Measurements from ENCODE around the gene GOLIM4. TPM values are rescaled to one million over a fixed set of nuclear protein-coding genes. Genes with fewer than 3 reads are reported as not detected.

Gene GOLIM4
- total RNA-seq, 2 experiments from 2014 or later: 0.28 to 0.36 TPM

DNA sequence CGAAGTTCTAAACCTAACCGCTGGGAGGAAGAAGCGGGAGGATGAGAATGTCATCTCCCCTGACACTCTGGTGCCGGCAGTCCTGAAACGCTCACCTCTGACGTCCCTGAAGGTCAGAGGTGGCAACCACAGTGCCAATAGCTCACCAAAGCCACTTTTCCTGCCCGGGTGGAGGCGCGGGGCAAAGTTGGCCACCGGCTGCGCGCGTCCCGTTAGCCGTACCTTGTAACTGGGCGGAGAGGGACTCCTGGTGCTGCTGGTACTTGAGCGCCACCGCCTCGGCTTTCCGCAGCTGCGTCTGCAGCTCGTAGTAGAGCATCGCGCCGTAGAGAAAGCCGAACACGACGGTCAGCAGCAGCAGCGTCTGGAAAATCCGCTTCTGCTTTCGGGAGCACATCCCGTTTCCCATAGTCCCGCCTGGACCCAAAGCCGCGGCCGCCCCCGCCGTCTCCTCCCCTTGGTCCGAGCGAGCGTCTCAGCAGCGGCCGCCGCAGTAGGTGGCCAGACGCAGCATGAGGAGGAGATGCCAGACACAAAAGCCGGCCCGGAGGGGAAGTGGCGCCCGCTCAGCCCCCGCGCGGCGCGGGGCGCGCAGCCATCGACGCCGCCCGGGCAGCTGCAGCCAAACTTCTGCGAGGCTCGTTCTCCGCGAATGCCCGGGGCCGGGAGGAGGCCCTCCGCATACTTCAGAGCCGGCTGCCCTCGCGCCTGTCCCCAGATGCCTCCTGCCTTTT, 680 bp downstream of the GOLIM4 start:
- Histone ChIP-seq H3K9me3 (ENCODE audit: control insufficient read depth in 1 of 2, insufficient read depth in 1 of 2, low read length in 2 of 2) (peaks cover 0 to 7% of the 10 kb centered on the region in 2 experiments), H3K27ac (ENCODE audit: low read depth in 1 of 2, low read length in 2 of 2) (no peak overlapping the region), H3K36me3 (ENCODE audit: insufficient read depth, low read length) (no peaks in the 10 kb centered on the region), H3K4me3 (ENCODE audit: low read length) (peak overlapping the region; percentile 58), H3K4me1 (ENCODE audit: insufficient read depth, low read length) (peaks cover 17% of the 10 kb centered on the region), H3K27me3 (ENCODE audit: control insufficient read depth in 1 of 2, insufficient read depth in 2 of 2, low read length in 2 of 2) (peaks cover 14 to 46% of the 10 kb centered on the region in 2 experiments)
- Mint-ChIP-seq H3K27ac (no peak overlapping the region), H3K9me3 (no peaks in the 10 kb centered on the region), H3K4me1 (ENCODE audit: low read depth) (peaks cover 17% of the 10 kb centered on the region), H3K36me3 (ENCODE audit: low read depth) (no peaks in the 10 kb centered on the region), H3K27me3 (peaks cover 63% of the 10 kb centered on the region), H3K4me3 (peak overlapping the region; percentile 79)
- CTCF ChIA-PET: no interaction called here
- TF ChIP-seq, protein P1, sequence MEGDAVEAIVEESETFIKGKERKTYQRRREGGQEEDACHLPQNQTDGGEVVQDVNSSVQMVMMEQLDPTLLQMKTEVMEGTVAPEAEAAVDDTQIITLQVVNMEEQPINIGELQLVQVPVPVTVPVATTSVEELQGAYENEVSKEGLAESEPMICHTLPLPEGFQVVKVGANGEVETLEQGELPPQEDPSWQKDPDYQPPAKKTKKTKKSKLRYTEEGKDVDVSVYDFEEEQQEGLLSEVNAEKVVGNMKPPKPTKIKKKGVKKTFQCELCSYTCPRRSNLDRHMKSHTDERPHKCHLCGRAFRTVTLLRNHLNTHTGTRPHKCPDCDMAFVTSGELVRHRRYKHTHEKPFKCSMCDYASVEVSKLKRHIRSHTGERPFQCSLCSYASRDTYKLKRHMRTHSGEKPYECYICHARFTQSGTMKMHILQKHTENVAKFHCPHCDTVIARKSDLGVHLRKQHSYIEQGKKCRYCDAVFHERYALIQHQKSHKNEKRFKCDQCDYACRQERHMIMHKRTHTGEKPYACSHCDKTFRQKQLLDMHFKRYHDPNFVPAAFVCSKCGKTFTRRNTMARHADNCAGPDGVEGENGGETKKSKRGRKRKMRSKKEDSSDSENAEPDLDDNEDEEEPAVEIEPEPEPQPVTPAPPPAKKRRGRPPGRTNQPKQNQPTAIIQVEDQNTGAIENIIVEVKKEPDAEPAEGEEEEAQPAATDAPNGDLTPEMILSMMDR (IDR thresholded peaks at IDR 0.05): no peak
- ATAC-seq (ENCODE audit: poor library complexity) (peak; percentile 34), DNase-seq (peak in 7 of 14 experiments; percentile 0 to 47 (median 22))
- POLR2A ChIA-PET: no interaction called here
- intact Hi-C loops (cut with DNase I, micrococcal nuclease): no loop called here

DNA sequence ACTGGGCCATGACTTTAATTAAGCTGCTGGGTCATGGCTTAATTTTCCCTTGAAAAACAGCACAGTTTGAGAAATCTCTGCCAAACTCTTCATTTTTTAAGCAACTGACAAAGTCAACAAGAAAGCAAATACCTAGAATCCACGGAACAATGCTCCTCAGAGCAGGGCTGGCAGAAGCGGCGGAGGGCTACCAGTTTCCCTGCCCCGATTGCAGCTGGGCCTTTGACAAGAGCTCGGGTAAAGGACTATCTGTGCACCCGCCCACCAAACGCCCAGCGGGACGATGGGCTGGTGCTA, 1.2 kb downstream of the GOLIM4 start:
- Histone ChIP-seq H3K27me3 (ENCODE audit: control insufficient read depth in 1 of 2, insufficient read depth in 2 of 2, low read length in 2 of 2) (peaks cover 14 to 46% of the 10 kb centered on the region in 2 experiments), H3K4me1 (ENCODE audit: insufficient read depth, low read length) (peaks cover 17% of the 10 kb centered on the region), H3K27ac (ENCODE audit: low read depth in 1 of 2, low read length in 2 of 2) (no peak overlapping the region), H3K4me3 (ENCODE audit: low read length) (peak overlapping the region; percentile 58), H3K36me3 (ENCODE audit: insufficient read depth, low read length) (no peaks in the 10 kb centered on the region), H3K9me3 (ENCODE audit: control insufficient read depth in 1 of 2, insufficient read depth in 1 of 2, low read length in 2 of 2) (peaks cover 0 to 7% of the 10 kb centered on the region in 2 experiments)
- intact Hi-C loops (cut with DNase I, micrococcal nuclease): no loop called here
- Mint-ChIP-seq H3K36me3 (ENCODE audit: low read depth) (no peaks in the 10 kb centered on the region), H3K27me3 (peaks cover 68% of the 10 kb centered on the region), H3K27ac (no peak overlapping the region), H3K4me1 (ENCODE audit: low read depth) (peaks cover 17% of the 10 kb centered on the region), H3K4me3 (peak overlapping the region; percentile 79), H3K9me3 (no peaks in the 10 kb centered on the region)
- DNase-seq (peak in 1 of 14 experiments; percentile 0), ATAC-seq (ENCODE audit: poor library complexity) (no peak)
- TF ChIP-seq, protein P1 (IDR thresholded peaks at IDR 0.05): no peak
- CTCF ChIA-PET: no interaction called here
- POLR2A ChIA-PET: no interaction called here

DNA sequence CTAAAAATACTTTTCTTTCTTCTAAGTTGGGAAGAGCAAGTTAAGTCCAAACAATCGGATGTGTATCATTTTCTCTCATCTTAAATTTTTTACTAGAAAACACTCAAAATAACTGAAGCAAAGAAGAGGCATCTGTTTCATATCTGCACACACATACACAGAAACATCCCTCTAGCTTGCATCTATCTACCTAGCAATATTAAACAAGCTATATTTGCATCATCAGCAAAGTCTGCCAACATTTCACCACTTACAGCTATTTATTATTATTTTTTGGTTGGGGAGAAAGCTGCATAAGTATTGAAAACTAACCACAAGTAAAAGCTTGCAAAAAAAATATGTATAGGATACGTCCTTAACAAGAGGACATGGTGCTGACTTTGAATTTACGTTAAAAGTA, 1.9 kb downstream of the GOLIM4 start:
- peaks cover 0 to 7% of the 10 kb centered on the region in 2 experiments for H3K9me3 ChIP-seq (ENCODE audit: control insufficient read depth in 1 of 2, insufficient read depth in 1 of 2, low read length in 2 of 2)
- H3K4me3 Mint-ChIP-seq: no peak overlapping the region
- H3K4me1 Mint-ChIP-seq (ENCODE audit: low read depth): peaks cover 17% of the 10 kb centered on the region
- ATAC-seq (ENCODE audit: poor library complexity) (no peak), DNase-seq (no peak)
- no peaks in the 10 kb centered on the region for H3K36me3 Mint-ChIP-seq (ENCODE audit: low read depth)
- H3K4me3 ChIP-seq (ENCODE audit: low read length): no peak overlapping the region
- no peak overlapping the region for H3K27ac Mint-ChIP-seq
- H3K36me3 ChIP-seq (ENCODE audit: insufficient read depth, low read length): no peaks in the 10 kb centered on the region
- H3K27me3 ChIP-seq (ENCODE audit: control insufficient read depth in 1 of 2, insufficient read depth in 2 of 2, low read length in 2 of 2): peaks cover 14 to 46% of the 10 kb centered on the region in 2 experiments
- ChIA-PET POLR2A (no interaction called here), CTCF (no interaction called here)
- peaks cover 66% of the 10 kb centered on the region for H3K27me3 Mint-ChIP-seq
- TF ChIP-seq, protein P1 (IDR thresholded peaks at IDR 0.05): no peak
- H3K27ac ChIP-seq (ENCODE audit: low read depth in 1 of 2, low read length in 2 of 2): no peak overlapping the region
- intact Hi-C loops (cut with DNase I, micrococcal nuclease): no loop called here
- no peaks in the 10 kb centered on the region for H3K9me3 Mint-ChIP-seq
- peaks cover 17% of the 10 kb centered on the region for H3K4me1 ChIP-seq (ENCODE audit: insufficient read depth, low read length)

Measured in CD4-positive, alpha-beta T cell (primary cell).